KMS-11 (cell line): Measurements from ENCODE around the gene NTF3.

ENCODE experiments used
- H2AFZ ChIP-seq: fragments of 200-600 bp; sonication (generic); 2 replicates; pipeline ENCODE4 v1.6.1; 2016; ENCODE audit warnings: antibody characterized with exemption, mixed run types, low read depth
- H3K27ac ChIP-seq: fragments of 200-600 bp; sonication (generic); 2 replicates; pipeline ENCODE4 v1.6.1; 2016; ENCODE audit warnings: mild to moderate bottlenecking, mixed run types
- H3K27me3 ChIP-seq: fragments of 200-600 bp; sonication (generic); 2 replicates; pipeline ENCODE4 v1.6.1; 2017; ENCODE audit warnings: mild to moderate bottlenecking, low read depth, mixed run types, moderate library complexity; ENCODE audit not compliant: insufficient read depth
- H3K36me3 ChIP-seq: fragments of 200-600 bp; sonication (generic); 2 replicates; pipeline ENCODE4 v1.6.1; 2017; ENCODE audit warnings: mild to moderate bottlenecking, mixed run types; ENCODE audit not compliant: insufficient read depth
- H3K4me1 ChIP-seq: fragments of 200-600 bp; sonication (generic); 2 replicates; pipeline ENCODE4 v1.6.1; 2016; ENCODE audit warnings: mild to moderate bottlenecking, low read depth, mixed run types; ENCODE audit not compliant: poor library complexity, severe bottlenecking
- H3K4me2 ChIP-seq: fragments of 200-600 bp; sonication (generic); 2 replicates; pipeline ENCODE4 v1.7.0; 2016; ENCODE audit warnings: mild to moderate bottlenecking, mixed run types
- H3K4me3 ChIP-seq: fragments of 200-600 bp; sonication (generic); IDR thresholded peaks from 2 replicates; pipeline ENCODE4 v1.6.1; 2017; ENCODE audit warnings: low read depth, low read length, mixed read lengths; ENCODE audit not compliant: insufficient read depth
- H3K79me2 ChIP-seq: fragments of 200-600 bp; sonication (generic); 2 replicates; pipeline ENCODE4 v1.6.1; 2016; ENCODE audit warnings: low read depth, mixed run types; ENCODE audit not compliant: insufficient read depth
- H3K9ac ChIP-seq: fragments of 200-600 bp; sonication (generic); 2 replicates; pipeline ENCODE4 v1.6.1; 2016; ENCODE audit warnings: mild to moderate bottlenecking, mixed run types
- H4K20me1 ChIP-seq: fragments of 200-600 bp; sonication (generic); 2 replicates; pipeline ENCODE4 v1.6.1; 2016; ENCODE audit warnings: mild to moderate bottlenecking, mixed run types; ENCODE audit not compliant: insufficient read depth
- CTCF ChIP-seq: fragments of 200-600 bp; sonication (generic); conservative IDR thresholded peaks from 2 replicates; pipeline ENCODE4 v1.6.1; 2017; ENCODE audit warnings: low read depth, mild to moderate bottlenecking, antibody characterized with exemption, low read length, moderate library complexity, mixed read lengths

Gene NTF3

GRCh38 chr12:5409619-5410018 is 22.3 kb upstream of the NTF3 start:
- Histone ChIP-seq H3K4me3 (no peak overlapping the region), H3K36me3 (no peaks in the 10 kb centered on the region), H2AFZ (no peak overlapping the region), H3K9ac (no peak overlapping the region), H4K20me1 (no peaks in the 10 kb centered on the region), H3K4me2 (no peak overlapping the region), H3K27ac (no peak overlapping the region), H3K4me1 (no peaks in the 10 kb centered on the region), H3K27me3 (no peaks in the 10 kb centered on the region), H3K79me2 (no peaks in the 10 kb centered on the region)
- TF ChIP-seq CTCF, result no peak

GRCh38 chr12:5416571-5416970 is 15.3 kb upstream of the NTF3 start:
- no peak for TF ChIP-seq CTCF
- no peaks in the 10 kb centered on the region for H4K20me1 ChIP-seq

GRCh38 chr12:5417500-5417899 is 14.4 kb upstream of the NTF3 start:
- Histone ChIP-seq H3K36me3 (no peaks in the 10 kb centered on the region), H3K4me1 (no peaks in the 10 kb centered on the region), H3K4me2 (no peak overlapping the region), H4K20me1 (no peaks in the 10 kb centered on the region), H3K79me2 (no peaks in the 10 kb centered on the region), H2AFZ (no peak overlapping the region), H3K27ac (no peak overlapping the region), H3K4me3 (no peak overlapping the region), H3K9ac (no peak overlapping the region), H3K27me3 (no peaks in the 10 kb centered on the region)
- no peak for TF ChIP-seq CTCF

More at GRCh38 chr12:5416571-5416970, 15.3 kb upstream of the NTF3 start:
- Histone ChIP-seq H3K27me3 (no peaks in the 10 kb centered on the region), H3K4me3 (no peak overlapping the region), H3K4me2 (no peak overlapping the region), H3K27ac (no peak overlapping the region), H3K36me3 (no peaks in the 10 kb centered on the region), H3K79me2 (no peaks in the 10 kb centered on the region), H3K9ac (no peak overlapping the region), H2AFZ (no peak overlapping the region), H3K4me1 (no peaks in the 10 kb centered on the region)

- Histone ChIP-seq H3K4me3 (no peak overlapping the region), H2AFZ (no peak overlapping the region)
These were observed 3.3 kb upstream of the NTF3 start for GRCh38 chr12:5428332-5429221.

More at GRCh38 chr12:5428332-5429221, 3.3 kb upstream of the NTF3 start:
- Histone ChIP-seq H3K4me2 (no peak overlapping the region), H4K20me1 (no peaks in the 10 kb centered on the region), H3K27ac (no peak overlapping the region), H3K4me1 (no peaks in the 10 kb centered on the region), H3K79me2 (no peaks in the 10 kb centered on the region), H3K27me3 (no peaks in the 10 kb centered on the region), H3K36me3 (no peaks in the 10 kb centered on the region), H3K9ac (no peak overlapping the region)
- no peak for TF ChIP-seq CTCF
